Measurements from ENCODE around the gene SSH3.
A peak's percentile ranks its signal among the peaks of the same experiment; 100 is the strongest.

DNA sequence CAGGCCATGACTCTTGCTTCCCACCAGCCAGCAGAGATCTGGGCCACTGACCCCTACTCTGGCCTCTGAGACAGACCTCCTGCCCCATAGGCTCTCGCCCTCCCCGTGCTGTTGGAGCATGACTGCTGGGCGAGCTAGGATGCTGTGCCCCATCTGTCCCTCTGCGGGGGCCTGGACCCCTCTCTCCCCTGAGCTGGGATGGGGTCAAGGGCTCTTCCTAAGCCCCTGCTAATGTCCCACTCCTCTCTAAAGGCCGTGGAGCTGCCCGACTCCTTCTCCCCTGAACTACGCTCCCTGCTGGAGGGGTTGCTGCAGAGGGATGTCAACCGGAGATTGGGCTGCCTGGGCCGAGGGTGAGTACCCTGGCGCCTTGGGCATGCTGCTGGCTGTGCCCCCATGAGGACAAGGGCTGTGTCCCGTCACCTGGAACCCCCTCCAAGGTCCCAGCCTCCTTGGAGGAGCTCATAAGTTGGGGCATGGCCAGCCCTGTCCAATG, 20.4 kb upstream of the SSH3 start:
- TF ChIP-seq, protein P1, sequence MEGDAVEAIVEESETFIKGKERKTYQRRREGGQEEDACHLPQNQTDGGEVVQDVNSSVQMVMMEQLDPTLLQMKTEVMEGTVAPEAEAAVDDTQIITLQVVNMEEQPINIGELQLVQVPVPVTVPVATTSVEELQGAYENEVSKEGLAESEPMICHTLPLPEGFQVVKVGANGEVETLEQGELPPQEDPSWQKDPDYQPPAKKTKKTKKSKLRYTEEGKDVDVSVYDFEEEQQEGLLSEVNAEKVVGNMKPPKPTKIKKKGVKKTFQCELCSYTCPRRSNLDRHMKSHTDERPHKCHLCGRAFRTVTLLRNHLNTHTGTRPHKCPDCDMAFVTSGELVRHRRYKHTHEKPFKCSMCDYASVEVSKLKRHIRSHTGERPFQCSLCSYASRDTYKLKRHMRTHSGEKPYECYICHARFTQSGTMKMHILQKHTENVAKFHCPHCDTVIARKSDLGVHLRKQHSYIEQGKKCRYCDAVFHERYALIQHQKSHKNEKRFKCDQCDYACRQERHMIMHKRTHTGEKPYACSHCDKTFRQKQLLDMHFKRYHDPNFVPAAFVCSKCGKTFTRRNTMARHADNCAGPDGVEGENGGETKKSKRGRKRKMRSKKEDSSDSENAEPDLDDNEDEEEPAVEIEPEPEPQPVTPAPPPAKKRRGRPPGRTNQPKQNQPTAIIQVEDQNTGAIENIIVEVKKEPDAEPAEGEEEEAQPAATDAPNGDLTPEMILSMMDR (IDR thresholded peaks at IDR 0.05 in 8 of 11, conservative IDR thresholded peaks at IDR 0.05 in 3 of 11) = no peak
- TF ChIP-seq POLR2AphosphoS5 (IDR thresholded peaks at IDR 0.05) (peak in 2 of 3 donors; percentile 23 to 44), POLR2A (IDR thresholded peaks at IDR 0.05) (no peak)

All from spleen (tissue), 7 donors.